ENCODE measurements around the gene PLAC8.
"Not testable (repeated sequence)": the region's sequence is repeated elsewhere in the genome, so short reads cannot be mapped to it uniquely, and the experiment has no call there.

Gene PLAC8

GRCh38 chr4:83114576-83114975, at the start of gene PLAC8:
Gene PLAC8, minus strand, starts transcription at chr4:83114729. Its CDS starts 6,808 bp downstream, at chr4:83107921.
- DNase-seq = no peak
- intact Hi-C loops (cut with DNase I) = no loop called here

DNA sequence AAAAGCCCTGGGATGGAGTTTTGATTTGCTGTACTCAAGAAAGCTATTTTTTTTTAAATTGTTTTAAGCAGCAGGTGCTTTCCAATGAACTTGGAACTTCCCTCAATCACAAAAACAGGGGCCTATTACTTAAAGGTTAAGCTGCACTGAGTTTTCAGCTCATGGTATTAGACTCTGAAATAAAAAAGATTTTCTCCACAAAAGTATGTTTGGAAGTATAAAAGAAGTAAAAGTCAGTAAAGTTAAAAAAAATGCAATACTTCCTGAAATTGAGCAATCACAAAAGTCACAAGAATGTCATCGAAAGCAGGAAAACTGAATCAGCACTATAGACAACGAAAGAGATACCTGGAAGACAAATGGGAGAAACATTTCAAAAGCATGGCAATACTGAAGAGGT, 38.9 kb upstream of the PLAC8 start:
- intact Hi-C loops (cut with DNase I) = no loop called here
- no peak for DNase-seq

- DNase-seq = no peak
- intact Hi-C loops (cut with DNase I) = no loop called here
These were observed 38.2 kb upstream of the PLAC8 start for GRCh38 chr4:83152746-83153145.

DNA sequence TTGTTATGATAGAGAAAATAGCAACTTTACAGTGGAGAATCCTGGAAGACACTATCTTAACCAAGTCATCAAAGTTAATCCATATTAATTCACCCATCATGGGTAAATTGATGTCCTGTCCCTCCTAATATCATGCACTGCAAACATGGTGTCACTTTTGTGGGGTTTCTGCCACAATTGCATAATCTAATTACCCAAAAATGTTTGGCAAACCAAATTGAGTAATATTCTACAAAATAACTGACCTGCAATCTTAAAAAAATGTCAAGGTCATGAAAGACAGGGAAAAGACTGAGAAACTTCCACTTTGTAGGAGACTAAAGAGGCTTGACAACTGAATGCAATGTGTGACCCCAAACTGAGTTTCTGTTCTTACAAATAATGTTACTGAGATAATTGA, 37.1 kb upstream of the PLAC8 start:
- no peak for DNase-seq
- intact Hi-C loops (cut with DNase I) = no loop called here

DNA sequence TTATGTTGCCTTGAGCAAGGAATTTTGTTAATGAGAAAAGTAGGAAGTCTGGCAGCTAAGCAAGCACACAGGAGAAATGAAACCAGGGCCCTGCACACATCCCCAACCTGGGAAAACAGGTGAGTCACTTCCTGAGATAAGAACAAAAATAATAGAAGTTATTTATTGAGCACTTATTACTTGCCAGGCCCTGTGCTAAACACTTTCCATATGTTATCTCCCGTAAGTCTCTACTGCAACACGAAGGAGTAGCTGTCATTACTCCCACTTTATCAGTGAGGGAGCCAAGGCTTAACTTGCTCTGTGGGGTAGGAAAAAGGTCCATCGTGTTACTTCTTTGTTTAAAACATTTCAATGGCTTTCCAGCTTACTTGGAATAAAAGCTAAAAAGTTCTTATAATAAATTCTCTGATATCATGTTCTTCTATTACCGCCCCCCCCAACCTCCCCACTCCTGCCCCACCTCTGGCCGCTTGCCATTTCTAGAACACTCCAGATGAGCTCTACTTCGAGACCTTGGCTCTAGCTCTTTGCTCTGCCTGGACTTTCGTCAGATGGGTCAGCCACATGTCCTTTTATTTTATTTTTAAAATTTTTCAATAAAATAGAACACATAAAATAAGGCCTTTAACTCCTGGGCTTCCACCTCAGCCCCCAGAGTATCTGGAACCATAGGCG, 36.3 kb upstream of the PLAC8 start:
- DNase-seq = no peak
- intact Hi-C loops (cut with DNase I) = no loop called here

DNA sequence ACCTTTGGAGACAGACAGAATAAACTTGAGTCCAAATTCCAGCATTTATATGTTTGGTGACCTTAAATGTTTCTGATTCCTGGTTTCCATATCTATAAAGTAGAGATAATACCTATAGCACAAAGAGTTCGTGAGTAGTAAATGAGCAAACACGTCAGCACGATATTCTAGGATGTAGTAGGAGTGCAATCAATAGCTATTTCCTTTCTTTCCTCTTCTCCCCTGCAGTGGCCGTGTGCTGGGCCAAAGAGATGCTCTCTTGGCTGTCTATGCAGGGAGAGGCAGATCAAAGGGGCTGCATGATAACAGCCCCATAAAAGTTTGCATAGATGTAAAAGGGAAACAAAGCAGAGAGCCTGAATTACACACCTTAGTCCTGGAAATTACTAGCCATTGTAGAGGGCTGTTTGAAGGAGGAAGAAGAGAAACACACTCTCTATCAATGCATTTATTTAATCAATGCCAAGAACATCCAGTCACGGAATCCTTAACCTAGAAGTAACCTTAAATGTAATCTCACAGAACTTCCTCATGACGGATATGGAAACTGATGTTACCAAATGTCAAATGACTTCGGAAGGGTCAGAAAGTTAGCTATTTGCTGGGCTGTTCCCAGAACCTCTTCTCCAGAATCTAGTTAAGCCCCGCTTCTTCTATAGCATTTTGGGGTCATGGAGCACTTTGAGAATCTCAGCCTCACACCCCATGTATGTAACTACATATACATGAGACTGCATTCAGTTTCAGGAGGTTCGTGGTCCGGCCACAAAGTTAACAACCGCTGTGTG, 35.5 kb upstream of the PLAC8 start:
- DNase-seq = no peak
- intact Hi-C loops (cut with DNase I) = no loop called here

- no peak for DNase-seq
- intact Hi-C loops (cut with DNase I) = no loop called here
These were observed 32.3 kb upstream of the PLAC8 start for GRCh38 chr4:83146841-83147240.

DNA sequence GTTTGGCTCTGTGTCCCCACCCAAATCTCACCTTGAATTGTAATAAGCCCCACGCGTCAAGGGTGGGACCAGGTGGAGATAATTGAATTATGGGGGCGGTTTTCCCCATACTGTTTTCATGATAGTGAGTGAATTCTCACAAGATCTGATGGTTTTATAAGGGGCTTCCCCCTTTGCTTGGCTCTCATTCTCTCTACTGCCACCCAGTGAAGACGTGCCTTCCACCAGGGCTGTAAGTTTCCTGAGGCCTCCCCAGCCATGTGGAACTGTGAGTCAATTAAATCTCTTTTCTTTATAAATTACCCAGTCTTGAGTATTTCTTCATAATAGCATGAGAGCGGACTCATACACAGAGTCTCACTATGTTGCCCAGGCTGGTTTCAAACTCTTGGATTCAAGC, 31.2 kb upstream of the PLAC8 start:
- DNase-seq; intact Hi-C loops (cut with DNase I): not testable (repeated sequence)

- DNase-seq = no peak
- intact Hi-C loops (cut with DNase I) = no loop called here
These were observed 25.1 kb upstream of the PLAC8 start for GRCh38 chr4:83139514-83140156.

DNA sequence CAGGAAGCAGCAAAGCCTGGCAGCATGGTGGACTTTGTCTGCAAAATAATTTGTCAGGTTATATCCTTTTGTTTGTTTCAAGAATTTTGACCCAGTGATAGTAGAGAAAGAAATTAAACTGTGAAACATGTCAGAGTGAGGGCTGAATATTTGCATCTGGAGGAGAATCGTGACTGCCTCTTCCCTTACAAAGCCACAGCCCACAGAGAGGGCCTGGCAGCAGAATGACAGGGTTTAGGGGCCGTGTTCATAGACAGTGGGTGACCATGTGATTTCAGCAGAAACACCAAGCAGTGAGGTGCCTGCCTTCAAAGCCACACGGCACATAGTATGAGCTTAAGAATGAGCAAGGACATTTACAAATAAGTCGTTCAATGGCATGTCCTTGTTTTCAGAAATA, 24.4 kb upstream of the PLAC8 start:
- no peak for DNase-seq

GRCh38 chr4:83132065-83132464, 17.5 kb upstream of the PLAC8 start:
- DNase-seq = no peak
- intact Hi-C loops (cut with DNase I) = no loop called here

More for the DNA sequence above, 24.4 kb upstream of the PLAC8 start:
- intact Hi-C loops (cut with DNase I) = no loop called here

- no peak for DNase-seq
- intact Hi-C loops (cut with DNase I) = no loop called here
These were observed 14.7 kb upstream of the PLAC8 start for GRCh38 chr4:83129264-83129663.

GRCh38 chr4:83128240-83128929, 13.9 kb upstream of the PLAC8 start:
- DNase-seq = no peak
- intact Hi-C loops (cut with DNase I) = no loop called here

- intact Hi-C loops (cut with DNase I) = no loop called here
- no peak for DNase-seq
These were observed 11.2 kb upstream of the PLAC8 start for GRCh38 chr4:83125738-83126141.

- DNase-seq = no peak
- intact Hi-C loops (cut with DNase I) = no loop called here
These were observed 9.7 kb upstream of the PLAC8 start for GRCh38 chr4:83124111-83124780.

DNA sequence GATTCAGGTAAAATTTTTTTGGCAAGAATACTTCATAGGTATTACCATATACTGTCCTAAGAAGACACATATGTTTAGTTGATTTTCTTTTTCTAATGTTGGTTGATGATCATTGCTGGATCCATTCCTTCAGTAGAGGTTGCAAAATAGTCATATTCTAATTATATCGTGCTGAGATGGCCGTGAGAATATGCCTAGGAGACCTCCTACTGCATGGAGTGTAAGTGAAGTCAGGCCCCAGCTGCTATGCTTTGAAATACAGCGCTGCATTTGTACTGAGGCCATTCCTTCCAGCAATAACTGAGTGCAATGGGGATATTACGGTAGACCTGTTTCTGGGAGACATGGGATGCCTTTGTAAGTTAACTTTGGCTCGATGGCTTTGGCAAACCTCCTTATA, 6.7 kb upstream of the PLAC8 start:
- intact Hi-C loops (cut with DNase I) = no loop called here
- DNase-seq = no peak

- intact Hi-C loops (cut with DNase I) = no loop called here
- DNase-seq = no peak
These were observed 4.3 kb upstream of the PLAC8 start for GRCh38 chr4:83118869-83119268.

DNA sequence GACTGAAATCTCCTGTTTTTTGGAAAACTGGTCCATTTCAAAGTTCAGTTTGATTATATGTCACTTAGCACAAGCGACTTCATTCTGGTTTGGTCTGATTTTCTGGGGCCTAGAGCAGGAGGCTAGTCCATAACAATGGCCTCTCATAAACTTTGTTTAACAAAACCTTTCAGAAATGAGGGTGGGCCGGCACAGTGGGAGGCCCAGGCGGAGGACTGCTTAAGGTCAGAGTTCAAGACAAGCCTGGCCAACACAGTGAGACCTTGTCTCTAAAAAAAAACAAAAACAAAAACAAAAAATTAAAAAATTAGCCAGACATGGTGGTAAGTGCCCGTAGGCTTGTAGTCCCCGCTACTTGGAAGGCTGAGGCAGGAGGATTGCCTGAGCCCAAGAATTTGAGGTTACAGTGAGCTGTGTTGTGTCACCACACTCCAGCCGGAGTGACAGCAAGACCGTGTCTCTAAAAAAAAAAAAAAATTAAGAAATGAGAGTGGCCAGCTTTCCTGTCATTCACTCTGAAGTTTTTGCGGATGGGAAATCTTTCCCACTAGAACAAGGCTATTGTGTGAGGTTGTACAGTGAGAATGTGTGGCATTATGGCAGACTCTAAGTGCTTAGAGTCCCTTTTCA, 1.2 kb upstream of the PLAC8 start:
- no peak for DNase-seq
- intact Hi-C loops (cut with DNase I) = no loop called here

GRCh38 chr4:83115000-83115399, 471 bp upstream of the PLAC8 start:
- DNase-seq = no peak
- intact Hi-C loops (cut with DNase I) = no loop called here

GRCh38 chr4:83113429-83113786, 1.1 kb downstream of the PLAC8 start:
- no peak for DNase-seq
- intact Hi-C loops (cut with DNase I) = no loop called here
